Mucosa of gallbladder (tissue), 1 donor: ENCODE measurements around the gene TOX2. TPM values are rescaled to one million over a fixed set of nuclear protein-coding genes. Genes with fewer than 3 reads are reported as not detected.

Experiments used
- DNase-seq: peaks from one replicate; pipeline ENCODE4 v3.0.0-alpha.2; 2020; ENCODE audit warnings: low spot score
- total RNA-seq: library from RNA; stranded (reverse); gene quantifications from one replicate; pipeline ENCODE4 v1.2.1, GENCODE V29; 2021
- donor health status: DM: no; HTN: no; CAD: no.

TOX2 gene
- total RNA-seq, 1 donor from 2014 or later: 4.5 TPM

GRCh38 chr20:44056010-44056698 lies 141.5 kb downstream of the TOX2 start:
- DNase-seq: no peak

- no peak for DNase-seq
Measured at GRCh38 chr20:44057698-44058675, 143.3 kb downstream of the TOX2 start.

- no peak for DNase-seq
Measured at GRCh38 chr20:44064501-44065400, 150.1 kb downstream of the TOX2 start.

GRCh38 chr20:44065401-44066340 lies 151.0 kb downstream of the TOX2 start:
- DNase-seq: no peak

GRCh38 chr20:44066645-44067606 lies 152.3 kb downstream of the TOX2 start:
- no peak for DNase-seq

- no peak for DNase-seq
Measured at GRCh38 chr20:44067650-44068081, 153.0 kb downstream of the TOX2 start.

- DNase-seq: no peak
Measured at GRCh38 chr20:44068316-44069201, 153.9 kb downstream of the TOX2 start.

GRCh38 chr20:44069203-44070011 lies 154.8 kb downstream of the TOX2 start:
- peak; percentile 28 for DNase-seq

- DNase-seq: no peak
Measured at GRCh38 chr20:44070139-44070900, 155.7 kb downstream of the TOX2 start.

- DNase-seq: no peak
Measured at GRCh38 chr20:44071057-44071456, 156.4 kb downstream of the TOX2 start.

- DNase-seq: no peak
Measured at GRCh38 chr20:44071526-44072111, 157.0 kb downstream of the TOX2 start.

GRCh38 chr20:44072384-44072783 lies 157.7 kb downstream of the TOX2 start:
- no peak for DNase-seq

- no peak for DNase-seq
Measured at GRCh38 chr20:44073011-44073674, 158.5 kb downstream of the TOX2 start.

- DNase-seq: no peak
Measured at GRCh38 chr20:44073675-44074071, 159.0 kb downstream of the TOX2 start.

- no peak for DNase-seq
Measured at GRCh38 chr20:44074252-44075151, 159.8 kb downstream of the TOX2 start.
